ENCODE data around the gene TMEM170B.

TMEM170B gene

GRCh38 chr6:11616200-11616611 lies 78.7 kb downstream of the TMEM170B start:
- DNase-seq (ENCODE audit: low spot score): no peak

- DNase-seq (ENCODE audit: low spot score): no peak
These were observed 81.0 kb downstream of the TMEM170B start for GRCh38 chr6:11618533-11618932.

GRCh38 chr6:11621119-11621518 lies 83.6 kb downstream of the TMEM170B start:
- no peak for DNase-seq (ENCODE audit: low spot score)

GRCh38 chr6:11622156-11622555 lies 84.6 kb downstream of the TMEM170B start:
- DNase-seq (ENCODE audit: low spot score): no peak

- no peak for DNase-seq (ENCODE audit: low spot score)
These were observed 85.7 kb downstream of the TMEM170B start for GRCh38 chr6:11623272-11623671.

- DNase-seq (ENCODE audit: low spot score): no peak
These were observed 87.8 kb downstream of the TMEM170B start for GRCh38 chr6:11625302-11625701.

- DNase-seq (ENCODE audit: low spot score): no peak
These were observed 88.8 kb downstream of the TMEM170B start for GRCh38 chr6:11626356-11626755.

GRCh38 chr6:11628562-11628961 lies 91.0 kb downstream of the TMEM170B start:
- no peak for DNase-seq (ENCODE audit: low spot score)

- DNase-seq (ENCODE audit: low spot score): no peak
These were observed 93.5 kb downstream of the TMEM170B start for GRCh38 chr6:11631008-11631407.

GRCh38 chr6:11631539-11631938 lies 94.0 kb downstream of the TMEM170B start:
- DNase-seq (ENCODE audit: low spot score): no peak

GRCh38 chr6:11632231-11632630 lies 94.7 kb downstream of the TMEM170B start:
- no peak for DNase-seq (ENCODE audit: low spot score)

- DNase-seq (ENCODE audit: low spot score): no peak
These were observed 95.4 kb downstream of the TMEM170B start for GRCh38 chr6:11632795-11633511.

All from CD4-positive, alpha-beta T cell treated with Interleukin-15 for 4 hours (primary cell).